GM23248 (cell line): ENCODE data around the gene PSAP.

Experiments used
- EZH2 ChIP-seq: fragments of 200-600 bp; sonication (generic); IDR thresholded peaks from 2 replicates; pipeline ENCODE4 v1.6.1; 2018; ENCODE audit warnings: antibody characterized with exemption, mild to moderate bottlenecking; ENCODE audit not compliant: insufficient read depth, poor library complexity, severe bottlenecking
- EZH2phosphoT487 ChIP-seq: fragments of 200-600 bp; sonication (generic); IDR thresholded peaks from 2 replicates; pipeline ENCODE4 v1.6.1; 2018; ENCODE audit warnings: antibody characterized with exemption, moderate library complexity, mild to moderate bottlenecking, low read depth; ENCODE audit not compliant: insufficient read depth

DNA sequence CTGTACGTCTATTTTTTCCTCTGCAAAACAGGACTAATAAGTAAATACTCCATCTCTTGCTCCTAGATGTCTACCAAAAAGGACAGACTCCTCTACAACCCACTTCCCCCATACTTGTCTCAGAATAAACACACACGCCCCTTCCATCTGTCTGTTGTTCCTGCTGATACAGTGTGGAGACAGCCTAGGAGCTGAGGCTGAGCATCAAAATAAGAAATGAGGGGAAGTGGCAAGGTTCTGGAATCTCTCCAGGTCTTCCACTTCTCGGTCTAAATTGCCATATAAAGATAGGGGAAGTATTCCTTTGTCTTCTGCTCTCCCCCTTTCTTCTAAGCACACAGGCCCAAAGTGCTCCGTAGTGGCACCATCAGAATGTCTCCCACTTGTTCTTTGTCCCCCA, 47.0 kb downstream of the PSAP start:
- TF ChIP-seq EZH2 (no peak), EZH2phosphoT487 (no peak)
